H1 (cell line): ENCODE data around the gene TWNK. TPM values are rescaled to one million over a fixed set of nuclear protein-coding genes. Genes with fewer than 3 reads are reported as not detected.

Source experiments
- CHD7 ChIP-seq: fragments of 300-600 bp; sonication (generic); IDR thresholded peaks from 2 replicates; pipeline ENCODE4 v1.7.1; 2012; ENCODE audit warnings: low read length, moderate library complexity, mild to moderate bottlenecking, inconsistent platforms; ENCODE audit not compliant: insufficient replicate concordance
- CTCF ChIP-seq, 3 experiments: IDR thresholded peaks; 1 replicate in 2 of 3; 2 replicates in 1 of 3; pipeline versions ENCODE4 v1.5.1 to v1.6.1; 2011; ENCODE audit warnings: low read length in 3 of 3, mild to moderate bottlenecking in 3 of 3, inconsistent platforms in 2 of 3, low read depth in 1 of 3, moderate library complexity in 1 of 3; ENCODE audit not compliant: insufficient read depth in 1 of 3; ENCODE audit errors: control extremely low read depth in 1 of 3
- HDAC6 ChIP-seq: IDR thresholded peaks from one replicate; pipeline ENCODE4 v1.7.1; 2012; ENCODE audit warnings: low read depth, mild to moderate bottlenecking, inconsistent platforms, low read length, moderate library complexity
- JUN ChIP-seq: IDR thresholded peaks from 2 replicates; pipeline ENCODE4 v1.6.1; 2011; ENCODE audit warnings: low read depth, mild to moderate bottlenecking, improper control_type of control experiment, low read length
- MAX ChIP-seq: IDR thresholded peaks from 2 replicates; pipeline ENCODE4 v1.6.1; 2012; ENCODE audit warnings: inconsistent platforms
- POLR2AphosphoS5 ChIP-seq: IDR thresholded peaks from 2 replicates; pipeline ENCODE4 v1.6.1; 2011; ENCODE audit warnings: low read depth, low read length
- RAD21 ChIP-seq, 2 experiments: IDR thresholded peaks in 1 of 2; conservative IDR thresholded peaks in 1 of 2; 2 replicates each; pipeline ENCODE4 v1.6.1; 2011; ENCODE audit warnings: low read depth in 2 of 2, low read length in 2 of 2, improper control_type of control experiment in 1 of 2, inconsistent platforms in 1 of 2, mild to moderate bottlenecking in 1 of 2, moderate library complexity in 1 of 2
- SIRT6 ChIP-seq: IDR thresholded peaks from one replicate; pipeline ENCODE4 v1.7.1; 2012; ENCODE audit warnings: low read length, inconsistent platforms
- ZNF274 ChIP-seq: IDR thresholded peaks from 2 replicates; pipeline ENCODE4 v1.7.0; 2012; ENCODE audit warnings: low read length, borderline replicate concordance; ENCODE audit errors: extremely low read depth
- polyA plus RNA-seq, 7 experiments: library from polyadenylated mRNA; depleted of rRNA in 3 of 7; stranded (reverse) in 5 of 7; unstranded in 2 of 7; fragments of >200 nt in 5 of 7; fragments of 200-250 nt in 2 of 7; gene quantifications; 1 replicate in 5 of 7; 2 replicates in 1 of 7; 4 replicates in 1 of 7; pipeline versions ENCODE4 v1.2.1 to v1.2.3, GENCODE V29; 2011 to 2013; ENCODE audit warnings: missing spikeins in 2 of 7, mixed read lengths in 2 of 7
- total RNA-seq: library from RNA; stranded (reverse); fragmentation: NEBNext Ultra II Directional; extraction: Animal tissue kit (Norgen Biotek cat#: 25700); gene quantifications from 2 replicates; pipeline ENCODE4 v1.2.1, GENCODE V29; 2021

The TWNK gene
- total and polyA plus RNA-seq, 2 of the 8 experiments (the other 6 are each of a cell fraction or from before 2014, with no cell fraction given), result 15.4 to 32.5 TPM

GRCh38 chr10:101015582-101015973 is 28.2 kb downstream of the TWNK start (continued):
- no peak for TF ChIP-seq CHD7
- TF ChIP-seq SIRT6, result no peak
- TF ChIP-seq CTCF (IDR thresholded peaks at IDR 0.05; ENCODE audit: control extremely low read depth in 1 of 3, insufficient read depth in 1 of 3, low read depth in 1 of 3, low read length in 3 of 3), result no peak
- no peak for TF ChIP-seq MAX
- TF ChIP-seq RAD21 (IDR thresholded peaks at IDR 0.05 in 1 of 2, conservative IDR thresholded peaks at IDR 0.05 in 1 of 2; ENCODE audit: low read depth in 2 of 2, low read length in 2 of 2), result no peak
- no peak for TF ChIP-seq ZNF274
- TF ChIP-seq JUN, result no peak
- TF ChIP-seq POLR2AphosphoS5, result no peak
- TF ChIP-seq HDAC6, result no peak
